SK-N-SH (cell line): Measurements from ENCODE around the gene GCNT2. TPM values are rescaled to one million over a fixed set of nuclear protein-coding genes. Genes with fewer than 3 reads are reported as not detected.
"Not testable (repeated sequence)": the region's sequence is repeated elsewhere in the genome, so short reads cannot be mapped to it uniquely, and the experiment has no call there.

Experiments used
- CTCF ChIA-PET: fragments of 300-600, 350-600 bp; formaldehyde crosslinking; extraction: SDS; loops from one replicate; lab custom pipeline; 2021; lab: Yijun Ruan, JAX
- POLR2A ChIA-PET: fragments of 350-600 bp; sonication (Branson Sonifier 250); formaldehyde crosslinking; extraction: SDS; loops from one replicate; lab custom pipeline; 2020; ENCODE audit warnings: antibody characterized with exemption, inconsistent platforms; lab: Yijun Ruan, JAX
- DNase-seq: peaks from one replicate; pipeline ENCODE4 v3.0.0; 2012
- H2AFZ ChIP-seq: fragments of 200-600 bp; sonication (generic); 2 replicates; pipeline ENCODE4 v1.8.1; 2016; ENCODE audit warnings: antibody characterized with exemption, mild to moderate bottlenecking, low read depth
- H3F3A ChIP-seq: fragments of 200-600 bp; sonication (generic); replicated peaks from 2 replicates; pipeline ENCODE3; 2016; ENCODE audit warnings: antibody characterized with exemption, mild to moderate bottlenecking; ENCODE audit not compliant: insufficient read depth
- H3K27ac ChIP-seq, 2 experiments: fragments of 200-500 bp in 1 of 2; fragments of 200-600 bp in 1 of 2; sonication (Bioruptor generic) in 1 of 2; sonication (generic), shearing (Covaris generic) in 1 of 2; 2 replicates each; pipeline versions ENCODE4 v1.5.1 to v1.6.1; 2014 to 2016; ENCODE audit warnings: low read depth in 2 of 2, inconsistent platforms in 1 of 2, low read length in 1 of 2, mild to moderate bottlenecking in 1 of 2, mixed read lengths in 1 of 2
- H3K27me3 ChIP-seq: fragments of 200-600 bp; sonication (generic), shearing (Covaris generic); 2 replicates; pipeline ENCODE4 v1.6.1; 2016; ENCODE audit warnings: mixed run types; ENCODE audit not compliant: insufficient read depth
- H3K36me3 ChIP-seq, 2 experiments: fragments of 200-500 bp in 1 of 2; fragments of 200-600 bp in 1 of 2; sonication (Bioruptor generic) in 1 of 2; sonication (generic) in 1 of 2; replicated peaks in 1 of 2; 2 replicates each; pipeline versions ENCODE3 to v1.5.1; 2014 to 2016; ENCODE audit warnings: low read length in 1 of 2, mild to moderate bottlenecking in 1 of 2; ENCODE audit not compliant: insufficient read depth in 2 of 2, control insufficient read depth in 1 of 2
- H3K4me1 ChIP-seq, 2 experiments: fragments of 200-500 bp in 1 of 2; fragments of 200-600 bp in 1 of 2; sonication (Bioruptor generic) in 1 of 2; sonication (generic), shearing (Covaris generic) in 1 of 2; 2 replicates each; pipeline versions ENCODE4 v1.5.1 to v1.6.1; 2014 to 2016; ENCODE audit warnings: low read depth in 1 of 2, low read length in 1 of 2, mixed run types in 1 of 2; ENCODE audit not compliant: insufficient read depth in 2 of 2, control insufficient read depth in 1 of 2
- H3K4me2 ChIP-seq: fragments of 200-600 bp; sonication (generic), shearing (Covaris generic); 2 replicates; pipeline ENCODE4 v1.6.1; 2017; ENCODE audit warnings: mixed run types
- H3K4me3 ChIP-seq, 2 experiments: fragments of 200-500 bp in 1 of 2; fragments of 200-600 bp in 1 of 2; sonication (Bioruptor generic) in 1 of 2; sonication (generic), shearing (Covaris generic) in 1 of 2; 2 replicates each; pipeline versions ENCODE4 v1.5.1 to v1.8.1; 2014 to 2016; ENCODE audit warnings: low read depth in 2 of 2, inconsistent platforms in 1 of 2, low read length in 1 of 2, mild to moderate bottlenecking in 1 of 2, mixed read lengths in 1 of 2, moderate library complexity in 1 of 2
- H3K79me2 ChIP-seq: fragments of 200-600 bp; sonication (generic); 2 replicates; pipeline ENCODE4 v1.8.1; 2017; ENCODE audit warnings: mild to moderate bottlenecking; ENCODE audit not compliant: insufficient read depth
- H3K9ac ChIP-seq: fragments of 200-600 bp; sonication (generic); 2 replicates; pipeline ENCODE4 v1.6.1; 2017; ENCODE audit warnings: mixed run types
- H3K9me2 ChIP-seq: fragments of 200-600 bp; sonication (generic); 2 replicates; pipeline ENCODE4 v1.6.1; 2017; ENCODE audit warnings: mixed run types
- H3K9me3 ChIP-seq: fragments of 200-600 bp; sonication (generic); 2 replicates; pipeline ENCODE4 v1.6.1; 2017; ENCODE audit warnings: mixed run types, mild to moderate bottlenecking, moderate library complexity
- H4K20me1 ChIP-seq: fragments of 200-600 bp; sonication (generic); 2 replicates; pipeline ENCODE4 v1.6.1; 2017; ENCODE audit warnings: mild to moderate bottlenecking, mixed run types; ENCODE audit not compliant: insufficient read depth
- ELF1 ChIP-seq: IDR thresholded peaks from 2 replicates; pipeline ENCODE4 v1.4.0; 2012
- MEF2A ChIP-seq: IDR thresholded peaks from 2 replicates; pipeline ENCODE4 v1.4.0; 2012; ENCODE audit warnings: low read depth, borderline replicate concordance
- MXI1 ChIP-seq: IDR thresholded peaks from 2 replicates; pipeline ENCODE4 v1.6.1; 2012; ENCODE audit warnings: mild to moderate bottlenecking, low read depth, low read length, improper control_type of control experiment
- NFIC ChIP-seq: IDR thresholded peaks from 2 replicates; pipeline ENCODE4 v1.4.0; 2012; ENCODE audit warnings: borderline replicate concordance
- NRF1 ChIP-seq: IDR thresholded peaks from 2 replicates; pipeline ENCODE4 v1.6.1; 2012; ENCODE audit warnings: low read depth, mild to moderate bottlenecking, low read length
- POLR2AphosphoS5 ChIP-seq: IDR thresholded peaks from 2 replicates; pipeline ENCODE4 v1.6.1; 2012; ENCODE audit warnings: low read depth, low read length
- TAF1 ChIP-seq: IDR thresholded peaks from 2 replicates; pipeline ENCODE4 v1.6.1; 2012; ENCODE audit warnings: low read depth, mild to moderate bottlenecking, low read length, moderate library complexity, borderline replicate concordance
- TEAD4 ChIP-seq: IDR thresholded peaks from 2 replicates; pipeline ENCODE4 v1.4.0; 2012; ENCODE audit warnings: mild to moderate bottlenecking, borderline replicate concordance; ENCODE audit not compliant: insufficient read depth
- WGBS: methylation state at CpG from one replicate; pipeline ENCODE4 v1.1.6; 2017; ENCODE audit warnings: low lambda C conversion rate; 5-methylcytosine and 5-hydroxymethylcytosine counted together
- polyA plus RNA-seq, 3 experiments: library from polyadenylated mRNA; depleted of rRNA; stranded (reverse); fragments of >200 nt; gene quantifications; 2 replicates each; pipeline ENCODE4 v1.2.3, GENCODE V29; 2012
- TF ChIP-seq, protein P1 (sequence below): IDR thresholded peaks from 2 replicates; pipeline ENCODE4 v1.4.0; 2012; ENCODE audit warnings: low read depth
- TF ChIP-seq, protein P2 (sequence below): IDR thresholded peaks from 2 replicates; pipeline ENCODE4; 2012
- TF ChIP-seq, protein P3 (sequence below): IDR thresholded peaks from 2 replicates; pipeline ENCODE4 v1.6.1; 2012; ENCODE audit warnings: mild to moderate bottlenecking, low read depth, low read length, moderate library complexity
- TF ChIP-seq, protein P4 (sequence below): fragments of 150-350 bp; IDR thresholded peaks from 2 replicates; pipeline ENCODE4 v1.6.1; 2017; ENCODE audit warnings: antibody characterized with exemption, low read length, low read depth, borderline replicate concordance

GCNT2 gene
- polyA plus RNA-seq, 1 of the 3 experiments (the other 2 are of a cell fraction) = 0.13 TPM

DNA sequence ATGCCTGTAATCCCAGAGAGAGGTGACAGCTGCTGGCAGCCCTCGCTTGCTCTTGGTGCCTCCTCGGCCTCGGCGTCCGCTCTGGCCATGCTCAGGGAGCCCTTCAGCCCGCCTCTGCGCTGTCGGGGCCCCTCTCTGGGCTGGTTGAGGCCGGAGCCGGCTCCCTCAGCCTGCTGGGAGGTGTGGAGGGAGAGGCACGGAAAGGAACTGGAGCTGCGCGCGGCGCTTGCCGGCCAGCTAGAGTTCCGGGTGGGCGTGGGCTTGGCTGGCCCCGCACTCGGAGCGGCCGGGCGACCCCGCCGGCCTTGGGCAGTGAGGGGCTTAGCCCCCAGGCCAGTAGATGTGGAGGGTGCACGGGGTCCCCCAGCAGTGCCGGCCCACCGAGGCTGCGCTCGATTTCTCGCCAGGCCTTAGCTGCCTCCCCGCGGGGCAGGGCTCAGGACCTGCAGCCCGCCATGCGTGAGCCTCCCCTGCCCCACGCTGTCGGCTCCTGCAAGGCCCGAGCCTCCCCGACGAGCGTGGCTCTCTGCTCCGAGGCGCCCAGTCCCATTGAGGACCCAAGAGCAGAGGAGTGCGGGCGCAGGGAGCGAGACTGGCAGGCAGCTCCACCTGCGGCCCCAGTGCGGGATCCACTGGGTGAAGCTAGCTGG is 138.7 kb downstream of the GCNT2 start:
- Histone ChIP-seq H3K27ac (peak overlapping the region in 1 of 2 experiments; percentile 35; a peak in 1 of 4 replicates), H3K4me3 (peak overlapping the region; percentile 51 to 72), H3K9ac (peak overlapping the region; percentile 55), H3K4me1 (peaks cover 0 to 4% of the 10 kb centered on the region in 2 experiments; a peak in 1 of 4 replicates), H3K9me3 (no peaks in the 10 kb centered on the region), H3K4me2 (peak overlapping the region; percentile 81), H3K36me3 (no peaks in the 10 kb centered on the region), H3K79me2 (no peaks in the 10 kb centered on the region), H2AFZ (peak overlapping the region; percentile 96), H3F3A (no peaks in the 10 kb centered on the region), H3K27me3 (no peaks in the 10 kb centered on the region), H4K20me1 (no peaks in the 10 kb centered on the region), H3K9me2 (no peaks in the 10 kb centered on the region)
- CTCF ChIA-PET = interaction anchor here (0.6 to 1.3 kb wide), 3 partner anchors 13 to 849 kb away, joined by 3 to 4 read pairs (median 3); no protein-coding TSS in a partner anchor
- POLR2A ChIA-PET = interaction anchor here (0.6 to 1.5 kb wide), 3 partner anchors 30 to 87 kb away, joined by 3 to 9 read pairs (median 6); partner anchors contain the start of genes C6orf52 and PAK1IP1
- peak; percentile 46 for DNase-seq
- 20% methylated on average over 16 of the region's 48 CpGs for WGBS
- TF ChIP-seq POLR2AphosphoS5 (no peak), ELF1 (0 out of 2 replicates have a peak, but pooled peaks have one; percentile 25), NRF1 (peak; percentile 23; the same call in 1 of the 2 replicates), NFIC (no peak), TEAD4 (no peak), MEF2A (no peak), TAF1 (no peak), MXI1 (peak; percentile 55; the same call in 1 of the 2 replicates)
- TF ChIP-seq, protein P1, sequence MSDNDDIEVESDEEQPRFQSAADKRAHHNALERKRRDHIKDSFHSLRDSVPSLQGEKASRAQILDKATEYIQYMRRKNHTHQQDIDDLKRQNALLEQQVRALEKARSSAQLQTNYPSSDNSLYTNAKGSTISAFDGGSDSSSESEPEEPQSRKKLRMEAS = no peak
- TF ChIP-seq, protein P2, sequence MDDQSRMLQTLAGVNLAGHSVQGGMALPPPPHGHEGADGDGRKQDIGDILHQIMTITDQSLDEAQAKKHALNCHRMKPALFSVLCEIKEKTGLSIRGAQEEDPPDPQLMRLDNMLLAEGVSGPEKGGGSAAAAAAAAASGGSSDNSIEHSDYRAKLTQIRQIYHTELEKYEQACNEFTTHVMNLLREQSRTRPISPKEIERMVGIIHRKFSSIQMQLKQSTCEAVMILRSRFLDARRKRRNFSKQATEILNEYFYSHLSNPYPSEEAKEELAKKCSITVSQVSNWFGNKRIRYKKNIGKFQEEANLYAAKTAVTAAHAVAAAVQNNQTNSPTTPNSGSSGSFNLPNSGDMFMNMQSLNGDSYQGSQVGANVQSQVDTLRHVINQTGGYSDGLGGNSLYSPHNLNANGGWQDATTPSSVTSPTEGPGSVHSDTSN = no peak
- TF ChIP-seq, protein P3, sequence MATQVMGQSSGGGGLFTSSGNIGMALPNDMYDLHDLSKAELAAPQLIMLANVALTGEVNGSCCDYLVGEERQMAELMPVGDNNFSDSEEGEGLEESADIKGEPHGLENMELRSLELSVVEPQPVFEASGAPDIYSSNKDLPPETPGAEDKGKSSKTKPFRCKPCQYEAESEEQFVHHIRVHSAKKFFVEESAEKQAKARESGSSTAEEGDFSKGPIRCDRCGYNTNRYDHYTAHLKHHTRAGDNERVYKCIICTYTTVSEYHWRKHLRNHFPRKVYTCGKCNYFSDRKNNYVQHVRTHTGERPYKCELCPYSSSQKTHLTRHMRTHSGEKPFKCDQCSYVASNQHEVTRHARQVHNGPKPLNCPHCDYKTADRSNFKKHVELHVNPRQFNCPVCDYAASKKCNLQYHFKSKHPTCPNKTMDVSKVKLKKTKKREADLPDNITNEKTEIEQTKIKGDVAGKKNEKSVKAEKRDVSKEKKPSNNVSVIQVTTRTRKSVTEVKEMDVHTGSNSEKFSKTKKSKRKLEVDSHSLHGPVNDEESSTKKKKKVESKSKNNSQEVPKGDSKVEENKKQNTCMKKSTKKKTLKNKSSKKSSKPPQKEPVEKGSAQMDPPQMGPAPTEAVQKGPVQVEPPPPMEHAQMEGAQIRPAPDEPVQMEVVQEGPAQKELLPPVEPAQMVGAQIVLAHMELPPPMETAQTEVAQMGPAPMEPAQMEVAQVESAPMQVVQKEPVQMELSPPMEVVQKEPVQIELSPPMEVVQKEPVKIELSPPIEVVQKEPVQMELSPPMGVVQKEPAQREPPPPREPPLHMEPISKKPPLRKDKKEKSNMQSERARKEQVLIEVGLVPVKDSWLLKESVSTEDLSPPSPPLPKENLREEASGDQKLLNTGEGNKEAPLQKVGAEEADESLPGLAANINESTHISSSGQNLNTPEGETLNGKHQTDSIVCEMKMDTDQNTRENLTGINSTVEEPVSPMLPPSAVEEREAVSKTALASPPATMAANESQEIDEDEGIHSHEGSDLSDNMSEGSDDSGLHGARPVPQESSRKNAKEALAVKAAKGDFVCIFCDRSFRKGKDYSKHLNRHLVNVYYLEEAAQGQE = no peak
- TF ChIP-seq, protein P4, sequence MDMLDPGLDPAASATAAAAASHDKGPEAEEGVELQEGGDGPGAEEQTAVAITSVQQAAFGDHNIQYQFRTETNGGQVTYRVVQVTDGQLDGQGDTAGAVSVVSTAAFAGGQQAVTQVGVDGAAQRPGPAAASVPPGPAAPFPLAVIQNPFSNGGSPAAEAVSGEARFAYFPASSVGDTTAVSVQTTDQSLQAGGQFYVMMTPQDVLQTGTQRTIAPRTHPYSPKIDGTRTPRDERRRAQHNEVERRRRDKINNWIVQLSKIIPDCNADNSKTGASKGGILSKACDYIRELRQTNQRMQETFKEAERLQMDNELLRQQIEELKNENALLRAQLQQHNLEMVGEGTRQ = no peak

GRCh38 chr6:10660431-10661191 is 139.5 kb downstream of the GCNT2 start:
- H3K9ac ChIP-seq, H3K9me3 ChIP-seq, H3F3A ChIP-seq, H3K27ac ChIP-seq, H3K4me1 ChIP-seq, H3K9me2 ChIP-seq, H4K20me1 ChIP-seq, H3K36me3 ChIP-seq, H3K27me3 ChIP-seq, DNase-seq, H3K79me2 ChIP-seq: not testable (repeated sequence)
- Histone ChIP-seq H3K4me2 (peak overlapping the region; percentile 81), H2AFZ (peak overlapping the region; percentile 96), H3K4me3 (peak overlapping the region; percentile 51 to 72; a peak in 3 of 4 replicates)
- WGBS = 91% methylated on average over 11 of the region's 11 CpGs
- POLR2A ChIA-PET = interaction anchor here (0.6 to 1.5 kb wide), 3 partner anchors 9 to 34 kb away, joined by 3 to 9 read pairs (median 6); partner anchors contain the start of genes C6orf52 and PAK1IP1
- CTCF ChIA-PET = interaction anchor here (0.9 to 1.3 kb wide), 2 partner anchors 14 to 59 kb away, joined by 3 to 4 read pairs; no protein-coding TSS in a partner anchor
